ENCODE measurements around the gene SLC12A7. TPM values are rescaled to one million over a fixed set of nuclear protein-coding genes. Genes with fewer than 3 reads are reported as not detected.
"Not testable (repeated sequence)": the region's sequence is repeated elsewhere in the genome, so short reads cannot be mapped to it uniquely, and the experiment has no call there.

The SLC12A7 gene
- total RNA-seq, 4 donors from 2014 or later = 4.6 to 49.8 (median 15.8) TPM

- no peak overlapping the region for H3K4me3 ChIP-seq
- H3K36me3 ChIP-seq = no peaks in the 10 kb centered on the region
- H3K9me3 ChIP-seq = no peaks in the 10 kb centered on the region
- DNase-seq = no peak
- no peaks in the 10 kb centered on the region for H3K27me3 ChIP-seq
- no peak for TF ChIP-seq POLR2A (IDR thresholded peaks at IDR 0.05)
- TF ChIP-seq CTCF (IDR thresholded peaks at IDR 0.05) = no peak
- intact Hi-C loops (cut with DNase I; ENCODE audit: low total_unique reads) = no loop called here
- no peak overlapping the region for H3K27ac ChIP-seq
- H3K4me1 ChIP-seq = no peaks in the 10 kb centered on the region
These were observed 109.0 kb downstream of the SLC12A7 start for GRCh38 chr5:1002836-1003235.

GRCh38 chr5:1002271-1002546 is 109.7 kb downstream of the SLC12A7 start:
- no peaks in the 10 kb centered on the region for H3K27me3 ChIP-seq
- no peaks in the 10 kb centered on the region for H3K36me3 ChIP-seq
- H3K9me3 ChIP-seq = no peaks in the 10 kb centered on the region
- no peaks in the 10 kb centered on the region for H3K4me1 ChIP-seq
- no peak for DNase-seq
- intact Hi-C loops (cut with DNase I; ENCODE audit: low total_unique reads) = no loop called here
- no peak overlapping the region for H3K4me3 ChIP-seq
- no peak overlapping the region for H3K27ac ChIP-seq
- TF ChIP-seq CTCF (IDR thresholded peaks at IDR 0.05) (no peak), POLR2A (IDR thresholded peaks at IDR 0.05) (no peak)

GRCh38 chr5:1001406-1002270 is 110.2 kb downstream of the SLC12A7 start:
- no peaks in the 10 kb centered on the region for H3K9me3 ChIP-seq
- H3K4me1 ChIP-seq = no peaks in the 10 kb centered on the region
- no peaks in the 10 kb centered on the region for H3K36me3 ChIP-seq
- intact Hi-C loops (cut with DNase I; ENCODE audit: low total_unique reads) = no loop called here
- no peak overlapping the region for H3K27ac ChIP-seq
- DNase-seq = peak in 1 of 2 donors; percentile 11
- H3K4me3 ChIP-seq = no peak overlapping the region
- no peak for TF ChIP-seq CTCF (IDR thresholded peaks at IDR 0.05)
- no peak for TF ChIP-seq POLR2A (IDR thresholded peaks at IDR 0.05)
- no peaks in the 10 kb centered on the region for H3K27me3 ChIP-seq

- H3K36me3 ChIP-seq; H3K27me3 ChIP-seq; intact Hi-C loops (cut with DNase I; ENCODE audit: low total_unique reads); H3K4me3 ChIP-seq; H3K4me1 ChIP-seq; H3K27ac ChIP-seq; H3K9me3 ChIP-seq: not testable (repeated sequence)
- DNase-seq = peak in 1 of 2 donors; percentile 8
These were observed 111.0 kb downstream of the SLC12A7 start for GRCh38 chr5:1000831-1001230.

Small RNAs within 50 kb of the gene (microRNA-seq; reads per million reads assigned to microRNA genes)
- not detected for gene MIR4635 (ENCODE audit: borderline microRNAs expressed, borderline replicate concordance)

Small RNAs within 50 kb of the gene (small RNA-seq; reads per million reads assigned to genes)
- not detected for gene MIR4635

Other genes with a start within 250 kb of the SLC12A7 start
- gene BRD9, start 219.3 kb downstream of the SLC12A7 start, total RNA-seq = 10 to 100 TPM; 31.0 to 53.9 (median 44.2) TPM
- gene TRIP13, start 219.2 kb downstream of the SLC12A7 start, total RNA-seq = 10 to 100 TPM in 1 of 4 donors, 1 to 10 TPM in 2, not detected in 1; 1.2 to 10.5 (median 1.3) TPM
- gene NKD2, start 103.3 kb downstream of the SLC12A7 start, total RNA-seq = 10 to 100 TPM in 1 of 4 donors, 1 to 10 TPM in 1, not detected in 2; 2.5 to 11.1 TPM
- under 1 TPM in 1 of 4 donors, not detected in 3; under 0.01 TPM for gene SLC6A19, start 89.5 kb upstream of the SLC12A7 start, total RNA-seq
- gene SLC6A18, start 113.3 kb upstream of the SLC12A7 start, total RNA-seq = not detected
- gene TERT, start 183.0 kb upstream of the SLC12A7 start, total RNA-seq = under 1 TPM in 1 of 4 donors, not detected in 3; 0.26 TPM
- 10 to 100 TPM; 63.2 to 74.3 (median 71.1) TPM for gene CLPTM1L, start 233.0 kb upstream of the SLC12A7 start, total RNA-seq